Prostate gland (tissue), 2 donors: ENCODE results near the gene CAPZB. TPM values are rescaled to one million over a fixed set of nuclear protein-coding genes. Genes with fewer than 3 reads are reported as not detected.

Source experiments
- DNase-seq: peaks from one replicate; pipeline ENCODE4 v3.0.0-alpha.2; 2019; ENCODE audit warnings: low spot score
- H3K27ac ChIP-seq, 2 donors: fragments of 200-600 bp; sonication (generic); 2 replicates each; pipeline ENCODE4 v1.5.1; 2017 to 2019
- H3K27me3 ChIP-seq: fragments of 200-600 bp; sonication (generic); replicated peaks from 2 replicates; pipeline ENCODE4 v1.5.1; 2019; ENCODE audit not compliant: insufficient read depth
- H3K36me3 ChIP-seq, 2 donors: fragments of 200-600 bp; sonication (generic); 1 replicate in 1 of 2; 2 replicates in 1 of 2; pipeline versions ENCODE4 v1.5.1 to v1.8.1; 2017 to 2019
- H3K4me1 ChIP-seq: fragments of 200-600 bp; sonication (generic); replicated peaks from 2 replicates; pipeline ENCODE4 v1.5.1; 2019
- H3K4me3 ChIP-seq, 2 donors: fragments of 200-600 bp; sonication (generic); 2 replicates each; pipeline ENCODE4 v1.5.1; 2017 to 2019
- H3K9me3 ChIP-seq: fragments of 200-600 bp; sonication (generic); 2 replicates; pipeline ENCODE4 v1.5.1; 2017
- POLR2A ChIP-seq: fragments of 450-650 bp; IDR thresholded peaks from one replicate; pipeline ENCODE4 v1.6.1; 2016; ENCODE audit warnings: antibody characterized with exemption, mild to moderate bottlenecking
- POLR2AphosphoS5 ChIP-seq: sonication (generic); formaldehyde crosslinking; IDR thresholded peaks from one replicate; pipeline ENCODE4 v1.6.1; 2017; ENCODE audit warnings: antibody characterized with exemption
- WGBS: methylation state at CpG from one replicate; pipeline ENCODE4 v1.1.5; 2018; 5-methylcytosine and 5-hydroxymethylcytosine counted together
- intact Hi-C: fragments of 100-400 bp; cut with DNase I; formaldehyde crosslinking; loops from one replicate; pipeline ENCODE4 v1.14.2; 2022
- total RNA-seq, 2 donors: library from RNA; depleted of rRNA; stranded (reverse); fragments of >200 nt; gene quantifications; one replicate each; pipeline ENCODE4 v1.1.0, GENCODE V29; 2016
- TF ChIP-seq, protein P1 (sequence below), 4 experiments: fragments of 200-600 bp in 2 of 4; fragments of 450-650 bp in 2 of 4; sonication (generic) in 2 of 4; IDR thresholded peaks; 1 replicate in 3 of 4; 2 replicates in 1 of 4; pipeline ENCODE4 v1.5.1; 2016 to 2019; ENCODE audit warnings: antibody characterized with exemption in 4 of 4, mild to moderate bottlenecking in 2 of 4, moderate library complexity in 2 of 4

The CAPZB gene
- total RNA-seq, 2 donors from 2014 or later: 139 to 150 TPM

DNA sequence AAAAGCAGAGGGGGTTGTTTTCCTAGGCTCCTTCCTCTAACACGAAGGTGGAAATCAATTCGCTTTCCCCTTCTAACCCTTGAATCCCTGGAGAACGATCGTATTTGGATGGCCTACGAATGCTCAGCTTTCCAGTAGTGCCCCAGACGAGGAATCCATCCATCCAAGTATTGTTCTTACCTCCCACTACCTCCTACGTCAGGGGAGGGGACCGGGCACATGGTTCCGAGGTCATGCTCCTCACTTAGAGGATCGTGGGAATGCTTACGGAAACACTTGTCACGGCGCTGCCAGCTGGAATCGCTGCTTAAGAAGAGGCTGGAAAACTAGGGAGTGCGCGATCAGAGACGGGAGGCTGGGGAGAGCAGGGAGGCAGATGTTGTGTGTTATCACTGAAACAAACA, 47.4 kb downstream of the CAPZB start:
- Histone ChIP-seq H3K27ac (peak overlapping the region; percentile 83 to 96), H3K4me3 (no peak overlapping the region), H3K9me3 (no peaks in the 10 kb centered on the region), H3K4me1 (peaks cover 66% of the 10 kb centered on the region), H3K27me3 (no peaks in the 10 kb centered on the region), H3K36me3 (no peaks in the 10 kb centered on the region)
- DNase-seq: no peak
- TF ChIP-seq POLR2A: no peak
- peak; percentile 47 for TF ChIP-seq POLR2AphosphoS5
- intact Hi-C loops: loop anchor here (2.0 to 5.0 kb wide), 2 partner anchors 47 to 209 kb away; partner anchors contain the start of gene CAPZB
- 41% methylated on average over 17 of the region's 17 CpGs for WGBS

DNA sequence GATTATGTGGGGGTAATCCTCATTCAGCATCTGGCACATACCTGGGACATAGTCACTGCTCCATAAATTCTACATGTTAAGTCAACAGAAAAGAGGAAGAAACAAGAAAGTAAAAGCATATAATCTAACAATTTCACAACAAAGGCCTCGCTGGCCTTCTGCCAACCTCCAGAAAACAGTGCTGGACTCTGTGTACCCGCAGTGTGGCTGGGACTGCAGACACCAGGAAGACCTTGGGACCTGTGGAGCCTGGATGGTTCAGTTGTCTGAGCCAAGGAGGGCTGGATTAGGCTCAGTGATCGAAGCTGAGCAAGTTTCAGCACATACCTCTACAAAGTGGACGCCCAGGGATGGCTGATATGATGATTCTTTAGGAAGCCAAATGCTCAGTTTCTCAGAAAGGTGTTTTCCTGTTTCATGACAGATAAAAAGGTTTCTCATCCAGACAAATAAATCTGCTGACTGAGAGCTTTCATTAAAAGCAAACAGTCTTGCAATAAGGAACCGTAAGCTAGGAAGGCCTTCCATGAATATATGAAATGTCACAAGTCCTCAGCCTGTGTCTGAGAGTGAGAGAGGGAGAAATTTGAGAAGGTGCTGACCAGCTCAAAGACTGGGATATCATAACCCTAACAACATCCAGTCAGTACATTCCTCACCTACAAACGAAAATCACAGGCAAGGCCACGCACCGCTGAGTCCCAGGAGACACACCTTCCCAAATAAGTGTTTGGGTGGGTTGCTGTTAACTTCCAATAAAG, 48.4 kb downstream of the CAPZB start:
- no peak overlapping the region for H3K4me3 ChIP-seq
- peak; percentile 94 for DNase-seq
- no peaks in the 10 kb centered on the region for H3K27me3 ChIP-seq
- H3K27ac ChIP-seq: peak overlapping the region; percentile 83 to 96
- TF ChIP-seq POLR2A: no peak
- peak; percentile 91 for TF ChIP-seq POLR2AphosphoS5
- H3K36me3 ChIP-seq: no peaks in the 10 kb centered on the region
- H3K4me1 ChIP-seq: peaks cover 72% of the 10 kb centered on the region
- intact Hi-C loops: loop anchor here (5.0 kb wide), 1 partner anchor 210 kb away; no protein-coding TSS in a partner anchor
- no peaks in the 10 kb centered on the region for H3K9me3 ChIP-seq
- 16% methylated on average over 8 of the region's 8 CpGs for WGBS

DNA sequence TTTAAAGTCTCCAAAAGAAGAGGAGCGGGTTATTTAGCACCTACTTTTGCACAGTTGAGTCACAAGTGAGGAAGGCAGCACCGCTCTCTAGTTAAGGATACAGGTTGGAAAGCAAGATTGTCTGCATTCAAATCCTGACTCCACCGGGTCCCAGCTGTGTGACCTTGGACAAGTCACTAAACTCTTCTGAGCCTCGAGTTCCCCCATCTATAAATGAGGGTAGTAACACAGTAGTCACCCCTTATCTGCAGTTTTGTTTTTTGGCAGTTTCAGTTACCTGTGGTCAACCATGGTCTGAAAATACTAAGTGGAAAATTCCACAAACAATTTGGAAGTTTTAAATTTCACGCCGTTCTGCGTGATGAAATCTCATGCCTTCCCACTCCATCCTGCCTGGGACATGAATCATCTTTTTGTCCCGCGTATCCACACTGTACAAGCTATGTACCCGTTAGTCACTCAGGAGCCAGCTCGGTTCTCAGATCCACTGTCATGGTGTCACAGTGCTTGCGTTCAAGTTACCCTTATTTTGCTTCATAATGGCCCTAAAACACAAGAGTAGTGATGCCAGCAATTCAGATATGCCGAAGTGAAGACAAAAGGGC, 49.4 kb downstream of the CAPZB start:
- no peaks in the 10 kb centered on the region for H3K27me3 ChIP-seq
- no peak overlapping the region for H3K4me3 ChIP-seq
- intact Hi-C loops: loop anchor here (5.0 kb wide), 1 partner anchor 211 kb away; no protein-coding TSS in a partner anchor
- no peaks in the 10 kb centered on the region for H3K36me3 ChIP-seq
- no peak for DNase-seq
- H3K27ac ChIP-seq: peak overlapping the region; percentile 83 to 96
- TF ChIP-seq, protein P1, sequence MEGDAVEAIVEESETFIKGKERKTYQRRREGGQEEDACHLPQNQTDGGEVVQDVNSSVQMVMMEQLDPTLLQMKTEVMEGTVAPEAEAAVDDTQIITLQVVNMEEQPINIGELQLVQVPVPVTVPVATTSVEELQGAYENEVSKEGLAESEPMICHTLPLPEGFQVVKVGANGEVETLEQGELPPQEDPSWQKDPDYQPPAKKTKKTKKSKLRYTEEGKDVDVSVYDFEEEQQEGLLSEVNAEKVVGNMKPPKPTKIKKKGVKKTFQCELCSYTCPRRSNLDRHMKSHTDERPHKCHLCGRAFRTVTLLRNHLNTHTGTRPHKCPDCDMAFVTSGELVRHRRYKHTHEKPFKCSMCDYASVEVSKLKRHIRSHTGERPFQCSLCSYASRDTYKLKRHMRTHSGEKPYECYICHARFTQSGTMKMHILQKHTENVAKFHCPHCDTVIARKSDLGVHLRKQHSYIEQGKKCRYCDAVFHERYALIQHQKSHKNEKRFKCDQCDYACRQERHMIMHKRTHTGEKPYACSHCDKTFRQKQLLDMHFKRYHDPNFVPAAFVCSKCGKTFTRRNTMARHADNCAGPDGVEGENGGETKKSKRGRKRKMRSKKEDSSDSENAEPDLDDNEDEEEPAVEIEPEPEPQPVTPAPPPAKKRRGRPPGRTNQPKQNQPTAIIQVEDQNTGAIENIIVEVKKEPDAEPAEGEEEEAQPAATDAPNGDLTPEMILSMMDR (IDR thresholded peaks at IDR 0.05): no peak
- no peak for TF ChIP-seq POLR2AphosphoS5
- TF ChIP-seq POLR2A: no peak
- no peaks in the 10 kb centered on the region for H3K9me3 ChIP-seq
- peaks cover 72% of the 10 kb centered on the region for H3K4me1 ChIP-seq
- WGBS: 60% methylated on average over 13 of the region's 13 CpGs

DNA sequence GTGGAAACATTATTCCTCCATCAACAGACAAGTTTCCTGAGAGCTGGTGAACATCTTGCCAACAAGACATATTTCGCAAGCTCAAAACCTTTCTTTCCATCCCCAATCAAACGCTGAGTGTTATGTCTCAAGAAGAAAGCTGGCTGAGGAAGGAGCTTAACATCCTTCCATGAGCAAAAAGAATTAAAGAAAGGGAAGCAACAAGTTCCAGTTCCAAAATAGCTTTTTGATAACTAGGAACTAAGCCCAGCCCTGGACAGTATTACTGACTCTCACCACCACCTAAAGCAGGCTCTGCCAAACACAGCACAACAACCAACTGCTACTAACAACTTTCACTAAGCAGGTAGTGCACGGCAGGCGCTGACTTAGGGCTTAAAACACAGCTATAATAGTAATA, 50.2 kb downstream of the CAPZB start:
- no peaks in the 10 kb centered on the region for H3K36me3 ChIP-seq
- DNase-seq: peak; percentile 60
- H3K4me1 ChIP-seq: peaks cover 76% of the 10 kb centered on the region
- H3K27me3 ChIP-seq: no peaks in the 10 kb centered on the region
- intact Hi-C loops: loop anchor here (5.0 kb wide), 1 partner anchor 212 kb away; no protein-coding TSS in a partner anchor
- no peak overlapping the region for H3K4me3 ChIP-seq
- WGBS: 24% methylated on average over 4 of the region's 4 CpGs
- peak overlapping the region; percentile 83 to 96 for H3K27ac ChIP-seq
- no peaks in the 10 kb centered on the region for H3K9me3 ChIP-seq
- TF ChIP-seq, protein P1 (IDR thresholded peaks at IDR 0.05): no peak
- TF ChIP-seq POLR2A (no peak), POLR2AphosphoS5 (peak; percentile 86)

DNA sequence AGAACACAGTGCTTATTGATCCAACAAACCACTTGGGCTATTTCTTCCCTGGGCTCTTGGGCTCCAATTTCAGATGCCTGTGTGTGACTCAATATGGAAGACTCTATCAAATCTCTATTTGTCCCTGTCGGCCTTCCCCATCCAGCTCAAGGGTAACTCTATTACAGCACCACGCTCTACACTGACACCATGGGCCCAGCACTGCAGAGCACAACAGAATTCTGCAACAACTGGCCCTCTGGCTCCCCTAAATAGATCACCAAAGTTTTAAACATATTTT, 51.7 kb downstream of the CAPZB start:
- H3K4me3 ChIP-seq: no peak overlapping the region
- H3K4me1 ChIP-seq: peaks cover 65% of the 10 kb centered on the region
- no peaks in the 10 kb centered on the region for H3K9me3 ChIP-seq
- no peaks in the 10 kb centered on the region for H3K36me3 ChIP-seq
- H3K27ac ChIP-seq: peak overlapping the region; percentile 83 to 96
- intact Hi-C loops: no loop called here
- DNase-seq: peak; percentile 61
- WGBS: 21% methylated on average over 2 of the region's 2 CpGs
- no peaks in the 10 kb centered on the region for H3K27me3 ChIP-seq
- TF ChIP-seq POLR2A: no peak

DNA sequence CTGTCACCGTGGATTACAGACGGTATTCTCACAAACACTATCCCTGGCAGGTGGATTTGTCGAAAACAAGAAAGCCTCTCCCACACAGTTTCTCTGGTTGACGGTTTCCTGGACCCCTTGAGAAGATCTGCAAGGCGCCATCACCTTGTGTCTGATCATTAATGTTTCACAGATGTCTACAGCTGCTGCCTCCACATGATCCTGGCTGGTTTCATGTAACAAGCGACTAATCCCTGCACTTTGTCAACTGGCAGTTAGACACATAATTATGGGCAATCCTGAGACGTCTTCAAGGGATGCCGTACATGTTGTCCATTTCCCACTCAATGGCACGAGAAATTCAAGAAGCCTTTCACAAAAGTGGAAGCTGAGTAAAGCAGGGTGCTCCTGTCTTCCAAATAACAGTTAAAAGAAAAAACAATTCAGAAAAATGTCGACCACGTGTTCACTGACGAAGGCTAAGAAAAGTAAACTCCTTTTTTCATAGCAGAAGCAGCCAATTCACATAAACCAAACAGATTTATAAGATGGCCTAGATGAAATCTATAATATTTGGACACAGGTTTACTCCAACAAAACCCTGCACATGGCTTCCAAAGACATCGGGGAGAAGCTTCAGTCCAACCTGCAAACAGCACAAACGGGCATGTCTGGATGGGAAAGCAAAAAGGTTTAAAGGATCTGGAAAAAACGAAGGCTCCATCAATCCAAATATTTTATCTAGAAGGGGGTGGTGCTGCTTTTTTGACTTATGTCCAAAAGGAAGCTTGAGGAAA, 52.2 kb downstream of the CAPZB start:
- WGBS: 22% methylated on average over 15 of the region's 15 CpGs

More for the DNA sequence above, 52.2 kb downstream of the CAPZB start:
- TF ChIP-seq POLR2AphosphoS5: peak; percentile 60
- no peak for TF ChIP-seq POLR2A
- Histone ChIP-seq H3K27me3 (no peaks in the 10 kb centered on the region), H3K4me1 (peaks cover 60% of the 10 kb centered on the region), H3K9me3 (no peaks in the 10 kb centered on the region), H3K27ac (peak overlapping the region; percentile 83 to 96), H3K4me3 (no peak overlapping the region), H3K36me3 (no peaks in the 10 kb centered on the region)
- intact Hi-C loops: no loop called here
- no peak for DNase-seq
